ENCODE measurements around the gene PDZD2.

PDZD2 gene

GRCh38 chr5:31942546-31942945 lies 303.6 kb downstream of the PDZD2 start:
- in situ Hi-C loops (cut with MboI; ENCODE audit: low sequenced_read_pairs, unreplicated experiment), result no loop called here
- TF ChIP-seq CTCF (IDR thresholded peaks at IDR 0.05; ENCODE audit: borderline replicate concordance, control extremely low read depth, extremely low read depth, insufficient read depth, missing control alignments), result no peak
- DNase-seq (ENCODE audit: low spot score), result no peak

- TF ChIP-seq CTCF (IDR thresholded peaks at IDR 0.05; ENCODE audit: borderline replicate concordance, control extremely low read depth, extremely low read depth, insufficient read depth, missing control alignments), result no peak
- no peak for DNase-seq (ENCODE audit: low spot score)
- in situ Hi-C loops (cut with MboI; ENCODE audit: low sequenced_read_pairs, unreplicated experiment), result no loop called here
Observed at GRCh38 chr5:31944684-31945445, 305.9 kb downstream of the PDZD2 start.

GRCh38 chr5:31948006-31948405 lies 309.1 kb downstream of the PDZD2 start:
- TF ChIP-seq CTCF (IDR thresholded peaks at IDR 0.05; ENCODE audit: borderline replicate concordance, control extremely low read depth, extremely low read depth, insufficient read depth, missing control alignments), result no peak
- in situ Hi-C loops (cut with MboI; ENCODE audit: low sequenced_read_pairs, unreplicated experiment), result no loop called here
- DNase-seq (ENCODE audit: low spot score), result no peak

GRCh38 chr5:31952067-31952466 lies 313.1 kb downstream of the PDZD2 start:
- in situ Hi-C loops (cut with MboI; ENCODE audit: low sequenced_read_pairs, unreplicated experiment), result no loop called here
- no peak for DNase-seq (ENCODE audit: low spot score)
- no peak for TF ChIP-seq CTCF (IDR thresholded peaks at IDR 0.05; ENCODE audit: borderline replicate concordance, control extremely low read depth, extremely low read depth, insufficient read depth, missing control alignments)

GRCh38 chr5:31954091-31954490 lies 315.2 kb downstream of the PDZD2 start:
- in situ Hi-C loops (cut with MboI; ENCODE audit: low sequenced_read_pairs, unreplicated experiment), result no loop called here
- TF ChIP-seq CTCF (IDR thresholded peaks at IDR 0.05; ENCODE audit: borderline replicate concordance, control extremely low read depth, extremely low read depth, insufficient read depth, missing control alignments), result no peak
- no peak for DNase-seq (ENCODE audit: low spot score)

- in situ Hi-C loops (cut with MboI; ENCODE audit: low sequenced_read_pairs, unreplicated experiment), result no loop called here
Observed at GRCh38 chr5:31957151-31957550, 318.2 kb downstream of the PDZD2 start.

More at GRCh38 chr5:31957151-31957550, 318.2 kb downstream of the PDZD2 start:
- no peak for DNase-seq (ENCODE audit: low spot score)
- no peak for TF ChIP-seq CTCF (IDR thresholded peaks at IDR 0.05; ENCODE audit: borderline replicate concordance, control extremely low read depth, extremely low read depth, insufficient read depth, missing control alignments)
